ENCODE data around the gene TLCD3A. TPM values are rescaled to one million over a fixed set of nuclear protein-coding genes. Genes with fewer than 3 reads are reported as not detected.

TLCD3A gene
- total and polyA plus RNA-seq, 2 donors (not counting 1 experiment from before 2014, with no cell fraction given): 2.0 to 2.4 TPM

DNA sequence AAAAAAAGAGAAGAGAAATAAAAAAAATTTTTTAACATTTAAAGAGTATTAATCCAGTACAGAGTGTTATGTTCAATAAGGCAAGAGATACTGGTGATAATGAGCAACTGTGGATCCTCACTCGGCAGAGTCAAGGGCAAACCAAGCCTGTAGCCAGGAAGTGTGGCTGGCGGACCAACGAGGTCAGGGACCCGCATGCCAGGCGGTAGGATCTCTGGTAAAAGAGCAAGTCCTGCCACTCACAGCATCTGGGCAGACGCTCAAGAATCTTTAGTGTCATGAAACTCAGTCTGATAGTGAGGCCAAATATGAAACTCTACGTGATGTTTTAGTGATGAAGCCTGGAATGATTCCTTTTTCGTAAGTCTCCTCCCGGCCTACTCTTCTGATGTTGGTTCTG is 28.0 kb downstream of the TLCD3A start:
- 97% methylated on average over 9 of the region's 9 CpGs for WGBS (ENCODE audit: insufficient coverage)
- H3K27me3 Mint-ChIP-seq: no peaks in the 10 kb centered on the region
- CTCF ChIA-PET: no interaction called here
- Histone ChIP-seq H3K4me1 (ENCODE audit: control insufficient read depth in 2 of 2, insufficient read depth in 2 of 2, low read length in 2 of 2) (no peaks in the 10 kb centered on the region), H3K4me2 (replicated peaks; ENCODE audit: low read depth, low read length, poor library complexity, severe bottlenecking) (no peak overlapping the region), H3K27ac (ENCODE audit: low read length in 2 of 2) (no peak overlapping the region), H3K9me3 (ENCODE audit: control extremely low read depth in 1 of 3, control insufficient read depth in 2 of 3, insufficient read depth in 1 of 3, low read length in 2 of 3) (no peaks in the 10 kb centered on the region), H3K4me3 (ENCODE audit: control extremely low read depth in 1 of 5, extremely low read depth in 1 of 5, insufficient read depth in 1 of 5, low read depth in 2 of 5, low read length in 4 of 5) (no peak overlapping the region), H3K9ac (ENCODE audit: low read length) (no peak overlapping the region), H3K27me3 (replicated peaks in 1 of 4; ENCODE audit: control extremely low read depth in 1 of 4, control insufficient read depth in 3 of 4, insufficient read depth in 4 of 4, low read length in 3 of 4) (no peaks in the 10 kb centered on the region), H2AFZ (ENCODE audit: insufficient read depth, low read depth, low read length, poor library complexity, severe bottlenecking) (no peak overlapping the region), H3K79me2 (ENCODE audit: control insufficient read depth, insufficient read depth, low read length) (no peaks in the 10 kb centered on the region), H3K36me3 (replicated peaks in 1 of 2; ENCODE audit: control extremely low read depth in 1 of 2, control insufficient read depth in 1 of 2, extremely low read depth in 1 of 2, insufficient read depth in 2 of 2, low read length in 1 of 2) (peaks cover 0 to 31% of the 10 kb centered on the region in 2 experiments), H4K20me1 (ENCODE audit: control insufficient read depth, insufficient read depth, low read length, poor library complexity, severe bottlenecking) (no peaks in the 10 kb centered on the region)
- H3K4me3 Mint-ChIP-seq: no peak overlapping the region
- no peaks in the 10 kb centered on the region for H3K9me3 Mint-ChIP-seq (ENCODE audit: insufficient read depth)
- intact Hi-C loops (cut with micrococcal nuclease): no loop called here
- no peak overlapping the region for H3K27ac Mint-ChIP-seq
- no peaks in the 10 kb centered on the region for H3K4me1 Mint-ChIP-seq
- POLR2A ChIA-PET: no interaction called here
- DNase-seq (no peak), ATAC-seq (ENCODE audit: low read depth) (no peak)
- TF ChIP-seq, protein P1, sequence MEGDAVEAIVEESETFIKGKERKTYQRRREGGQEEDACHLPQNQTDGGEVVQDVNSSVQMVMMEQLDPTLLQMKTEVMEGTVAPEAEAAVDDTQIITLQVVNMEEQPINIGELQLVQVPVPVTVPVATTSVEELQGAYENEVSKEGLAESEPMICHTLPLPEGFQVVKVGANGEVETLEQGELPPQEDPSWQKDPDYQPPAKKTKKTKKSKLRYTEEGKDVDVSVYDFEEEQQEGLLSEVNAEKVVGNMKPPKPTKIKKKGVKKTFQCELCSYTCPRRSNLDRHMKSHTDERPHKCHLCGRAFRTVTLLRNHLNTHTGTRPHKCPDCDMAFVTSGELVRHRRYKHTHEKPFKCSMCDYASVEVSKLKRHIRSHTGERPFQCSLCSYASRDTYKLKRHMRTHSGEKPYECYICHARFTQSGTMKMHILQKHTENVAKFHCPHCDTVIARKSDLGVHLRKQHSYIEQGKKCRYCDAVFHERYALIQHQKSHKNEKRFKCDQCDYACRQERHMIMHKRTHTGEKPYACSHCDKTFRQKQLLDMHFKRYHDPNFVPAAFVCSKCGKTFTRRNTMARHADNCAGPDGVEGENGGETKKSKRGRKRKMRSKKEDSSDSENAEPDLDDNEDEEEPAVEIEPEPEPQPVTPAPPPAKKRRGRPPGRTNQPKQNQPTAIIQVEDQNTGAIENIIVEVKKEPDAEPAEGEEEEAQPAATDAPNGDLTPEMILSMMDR (IDR thresholded peaks at IDR 0.05): no peak

- POLR2A ChIA-PET: no interaction called here
- H3K4me1 ChIP-seq (ENCODE audit: control insufficient read depth in 2 of 2, insufficient read depth in 2 of 2, low read length in 2 of 2): no peaks in the 10 kb centered on the region
- H3K36me3 ChIP-seq (replicated peaks in 1 of 2; ENCODE audit: control extremely low read depth in 1 of 2, control insufficient read depth in 1 of 2, extremely low read depth in 1 of 2, insufficient read depth in 2 of 2, low read length in 1 of 2): peaks cover 14 to 57% of the 10 kb centered on the region in 2 experiments
Observed at GRCh38 chr17:767076-767475, 34.7 kb downstream of the TLCD3A start.

More at GRCh38 chr17:767076-767475, 34.7 kb downstream of the TLCD3A start:
- Histone ChIP-seq H3K27ac (ENCODE audit: low read length in 2 of 2) (no peak overlapping the region), H3K9ac (ENCODE audit: low read length) (no peak overlapping the region), H3K4me2 (replicated peaks; ENCODE audit: low read depth, low read length, poor library complexity, severe bottlenecking) (no peak overlapping the region), H2AFZ (ENCODE audit: insufficient read depth, low read depth, low read length, poor library complexity, severe bottlenecking) (no peak overlapping the region), H3K79me2 (ENCODE audit: control insufficient read depth, insufficient read depth, low read length) (no peaks in the 10 kb centered on the region), H4K20me1 (ENCODE audit: control insufficient read depth, insufficient read depth, low read length, poor library complexity, severe bottlenecking) (no peaks in the 10 kb centered on the region), H3K4me3 (ENCODE audit: control extremely low read depth in 1 of 5, extremely low read depth in 1 of 5, insufficient read depth in 1 of 5, low read depth in 2 of 5, low read length in 4 of 5) (no peak overlapping the region), H3K27me3 (replicated peaks in 1 of 4; ENCODE audit: control extremely low read depth in 1 of 4, control insufficient read depth in 3 of 4, insufficient read depth in 4 of 4, low read length in 3 of 4) (no peaks in the 10 kb centered on the region), H3K9me3 (ENCODE audit: control extremely low read depth in 1 of 3, control insufficient read depth in 2 of 3, insufficient read depth in 1 of 3, low read length in 2 of 3) (no peaks in the 10 kb centered on the region)
- DNase-seq (no peak), ATAC-seq (ENCODE audit: low read depth) (no peak)
- Mint-ChIP-seq H3K27ac (no peak overlapping the region), H3K9me3 (ENCODE audit: insufficient read depth) (no peaks in the 10 kb centered on the region), H3K4me3 (no peak overlapping the region), H3K4me1 (no peaks in the 10 kb centered on the region), H3K27me3 (no peaks in the 10 kb centered on the region)
- TF ChIP-seq, protein P1 (IDR thresholded peaks at IDR 0.05): no peak
- no peak for TF ChIP-seq EZH2 (IDR thresholded peaks at IDR 0.05; ENCODE audit: borderline replicate concordance, insufficient read depth, low read depth, low read length, poor library complexity, severe bottlenecking)
- intact Hi-C loops (cut with micrococcal nuclease): no loop called here
- WGBS (ENCODE audit: insufficient coverage): 85% methylated on average over 1 of the region's 3 CpGs
- CTCF ChIA-PET: no interaction called here

Data from B cell (primary cell).